ENCODE results near the gene CLIP1.
A peak's percentile ranks its signal among the peaks of the same experiment; 100 is the strongest.
"Not testable (repeated sequence)": the region's sequence is repeated elsewhere in the genome, so short reads cannot be mapped to it uniquely, and the experiment has no call there.

The CLIP1 gene

GRCh38 chr12:122395319-122395718, 27.1 kb downstream of the CLIP1 start:
- peak; percentile 71 for DNase-seq (ENCODE audit: low read depth)

- DNase-seq (ENCODE audit: low read depth): no peak
Measured at GRCh38 chr12:122394626-122395194, 27.8 kb downstream of the CLIP1 start.

GRCh38 chr12:122393817-122394216, 28.7 kb downstream of the CLIP1 start:
- no peak for DNase-seq (ENCODE audit: low read depth)

GRCh38 chr12:122392411-122392810, 30.1 kb downstream of the CLIP1 start:
- no peak for DNase-seq (ENCODE audit: low read depth)

GRCh38 chr12:122389677-122390076, 32.8 kb downstream of the CLIP1 start:
- DNase-seq (ENCODE audit: low read depth): no peak

- no peak for DNase-seq (ENCODE audit: low read depth)
Measured at GRCh38 chr12:122387887-122388286, 34.6 kb downstream of the CLIP1 start.

- DNase-seq (ENCODE audit: low read depth): no peak
Measured at GRCh38 chr12:122385171-122386016, 37.1 kb downstream of the CLIP1 start.

GRCh38 chr12:122382919-122383350, 39.5 kb downstream of the CLIP1 start:
- no peak for DNase-seq (ENCODE audit: low read depth)

GRCh38 chr12:122381021-122381420, 41.4 kb downstream of the CLIP1 start:
- no peak for DNase-seq (ENCODE audit: low read depth)

- not testable (repeated sequence) for DNase-seq (ENCODE audit: low read depth)
Measured at GRCh38 chr12:122376751-122377150, 45.7 kb downstream of the CLIP1 start.

GRCh38 chr12:122374707-122375106, 47.8 kb downstream of the CLIP1 start:
- DNase-seq (ENCODE audit: low read depth): no peak

GRCh38 chr12:122371475-122372045, 50.9 kb downstream of the CLIP1 start:
- DNase-seq (ENCODE audit: low read depth): no peak

- no peak for DNase-seq (ENCODE audit: low read depth)
Measured at GRCh38 chr12:122368361-122369073, 54.0 kb downstream of the CLIP1 start.

GRCh38 chr12:122367632-122368031, 54.8 kb downstream of the CLIP1 start:
- not testable (repeated sequence) for DNase-seq (ENCODE audit: low read depth)

GRCh38 chr12:122366685-122367475, 55.6 kb downstream of the CLIP1 start:
- DNase-seq (ENCODE audit: low read depth): peak; percentile 77

GRCh38 chr12:122365226-122365625, 57.2 kb downstream of the CLIP1 start:
- DNase-seq (ENCODE audit: low read depth): not testable (repeated sequence)

- DNase-seq (ENCODE audit: low read depth): peak; percentile 32
Measured at GRCh38 chr12:122363782-122364181, 58.7 kb downstream of the CLIP1 start.

- no peak for DNase-seq (ENCODE audit: low read depth)
Measured at GRCh38 chr12:122362755-122363154, 59.7 kb downstream of the CLIP1 start.

- DNase-seq (ENCODE audit: low read depth): not testable (repeated sequence)
Measured at GRCh38 chr12:122358403-122358802, 64.1 kb downstream of the CLIP1 start.

GRCh38 chr12:122357536-122357935, 64.9 kb downstream of the CLIP1 start:
- not testable (repeated sequence) for DNase-seq (ENCODE audit: low read depth)

GRCh38 chr12:122356991-122357390, 65.5 kb downstream of the CLIP1 start:
- not testable (repeated sequence) for DNase-seq (ENCODE audit: low read depth)

Measured in stromal cell of bone marrow (primary cell).